Erythroblast (primary cell): ENCODE measurements around the gene BICDL1.

ENCODE experiments used
- GATA1 ChIP-seq: IDR thresholded peaks from 2 replicates; pipeline ENCODE4 v1.6.1; 2011; ENCODE audit warnings: low read depth, mild to moderate bottlenecking, control low read depth, low read length, moderate library complexity
- POLR2A ChIP-seq: IDR thresholded peaks from 2 replicates; pipeline ENCODE4 v1.6.1; 2011; ENCODE audit warnings: mild to moderate bottlenecking, low read length

GRCh38 chr12:120103371-120103770, 114.3 kb downstream of the BICDL1 start:
- no peak for TF ChIP-seq POLR2A
- no peak for TF ChIP-seq GATA1
